Fibroblast of lung (primary cell): ENCODE measurements around the gene KCNH4.

Experiments used
- EZH2 ChIP-seq: IDR thresholded peaks from 2 replicates; pipeline ENCODE4 v1.5.1; 2012; ENCODE audit warnings: low read length, control low read depth, mild to moderate bottlenecking; ENCODE audit errors: missing control alignments
- TF ChIP-seq, protein P1 (sequence below), 2 donors: IDR thresholded peaks in 1 of 2; conservative IDR thresholded peaks in 1 of 2; 1 replicate in 1 of 2; 2 replicates in 1 of 2; pipeline ENCODE4 v1.5.1; 2011 to 2012; ENCODE audit warnings: low read length in 2 of 2, control low read depth in 1 of 2, inconsistent platforms in 1 of 2, low read depth in 1 of 2, mild to moderate bottlenecking in 1 of 2

DNA sequence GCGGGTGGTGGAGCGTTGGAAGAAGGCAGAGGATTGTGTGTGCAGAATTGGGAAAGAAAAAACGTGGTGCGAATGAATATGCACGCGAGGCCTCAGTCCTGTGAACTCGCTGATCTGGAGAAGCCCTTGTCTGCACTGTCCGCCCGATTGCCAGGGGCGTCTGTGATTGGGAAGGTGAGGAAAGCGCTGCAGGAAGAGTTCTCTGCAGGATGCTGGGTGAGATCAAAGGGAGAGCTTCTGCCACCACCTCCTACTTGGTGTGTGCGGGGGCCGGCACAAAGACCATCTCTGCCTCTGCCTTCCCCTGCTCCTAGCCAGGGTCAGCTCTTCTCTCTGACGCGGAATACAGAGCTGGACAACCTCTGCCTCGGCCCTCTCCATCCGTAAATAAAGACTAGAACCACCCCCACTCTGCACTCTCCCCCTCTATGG lies 25.3 kb downstream of the KCNH4 start:
- TF ChIP-seq EZH2 = no peak
- TF ChIP-seq, protein P1, sequence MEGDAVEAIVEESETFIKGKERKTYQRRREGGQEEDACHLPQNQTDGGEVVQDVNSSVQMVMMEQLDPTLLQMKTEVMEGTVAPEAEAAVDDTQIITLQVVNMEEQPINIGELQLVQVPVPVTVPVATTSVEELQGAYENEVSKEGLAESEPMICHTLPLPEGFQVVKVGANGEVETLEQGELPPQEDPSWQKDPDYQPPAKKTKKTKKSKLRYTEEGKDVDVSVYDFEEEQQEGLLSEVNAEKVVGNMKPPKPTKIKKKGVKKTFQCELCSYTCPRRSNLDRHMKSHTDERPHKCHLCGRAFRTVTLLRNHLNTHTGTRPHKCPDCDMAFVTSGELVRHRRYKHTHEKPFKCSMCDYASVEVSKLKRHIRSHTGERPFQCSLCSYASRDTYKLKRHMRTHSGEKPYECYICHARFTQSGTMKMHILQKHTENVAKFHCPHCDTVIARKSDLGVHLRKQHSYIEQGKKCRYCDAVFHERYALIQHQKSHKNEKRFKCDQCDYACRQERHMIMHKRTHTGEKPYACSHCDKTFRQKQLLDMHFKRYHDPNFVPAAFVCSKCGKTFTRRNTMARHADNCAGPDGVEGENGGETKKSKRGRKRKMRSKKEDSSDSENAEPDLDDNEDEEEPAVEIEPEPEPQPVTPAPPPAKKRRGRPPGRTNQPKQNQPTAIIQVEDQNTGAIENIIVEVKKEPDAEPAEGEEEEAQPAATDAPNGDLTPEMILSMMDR (conservative IDR thresholded peaks at IDR 0.05 in 1 of 2, IDR thresholded peaks at IDR 0.05 in 1 of 2; ENCODE audit: low read depth in 1 of 2, low read length in 2 of 2) = no peak
